ENCODE results near the gene ANKRD28. TPM values are rescaled to one million over a fixed set of nuclear protein-coding genes. Genes with fewer than 3 reads are reported as not detected.
A peak's percentile ranks its signal among the peaks of the same experiment; 100 is the strongest.
"Not testable (repeated sequence)": the region's sequence is repeated elsewhere in the genome, so short reads cannot be mapped to it uniquely, and the experiment has no call there.

ANKRD28 gene
- total and polyA plus RNA-seq, 9 of the 15 experiments (the other 6 are each of a cell fraction or from before 2014, with no cell fraction given) = 11.7 to 66.0 (median 36.7) TPM

DNA sequence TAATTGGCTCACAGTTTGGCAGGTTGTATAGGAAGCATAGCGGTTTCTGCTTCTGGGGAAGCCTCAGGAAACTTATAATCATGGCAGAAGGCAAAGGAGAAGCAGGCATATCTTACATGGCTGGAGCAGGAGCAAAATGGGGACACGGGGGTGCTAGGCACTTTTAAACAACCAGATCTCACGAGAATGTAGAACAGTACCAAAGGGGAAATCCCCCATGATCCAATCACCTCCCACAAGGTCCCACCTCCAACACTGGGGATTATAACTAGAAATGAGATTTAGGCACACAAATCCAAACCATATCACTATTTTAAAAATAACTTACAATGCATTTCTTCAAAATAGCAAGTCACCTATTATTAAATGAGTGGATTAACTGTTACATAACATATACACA, 47.1 kb upstream of the ANKRD28 start:
- Histone ChIP-seq H3K9ac (ENCODE audit: insufficient read depth in 1 of 2, low read depth in 2 of 2, low read length in 2 of 2) (no peak overlapping the region), H3K4me3 (no peak overlapping the region), H3K27ac (ENCODE audit: extremely low read depth, low read depth, low read length) (no peak overlapping the region), H3K4me2 (ENCODE audit: insufficient read depth, low read length) (no peak overlapping the region), H3K4me1 (replicated peaks in 1 of 2; ENCODE audit: control insufficient read depth in 2 of 2, insufficient read depth in 2 of 2, low read length in 2 of 2) (no peaks in the 10 kb centered on the region), H3K27me3 (ENCODE audit: control insufficient read depth in 2 of 2, insufficient read depth in 2 of 2, low read length in 2 of 2) (no peaks in the 10 kb centered on the region), H3K9me1 (ENCODE audit: control insufficient read depth, insufficient read depth, low read length) (no peaks in the 10 kb centered on the region), H3K36me3 (ENCODE audit: control insufficient read depth, insufficient read depth, low read length) (no peaks in the 10 kb centered on the region; the same call in 2 of the 3 replicates), H4K20me1 (replicated peaks; ENCODE audit: control insufficient read depth, insufficient read depth, low read length) (peaks cover 7% of the 10 kb centered on the region; the same call in 1 of the 2 replicates), H2AFZ (ENCODE audit: low read depth, low read length) (no peak overlapping the region), H3K79me2 (ENCODE audit: control insufficient read depth, insufficient read depth, low read length) (peaks cover 93% of the 10 kb centered on the region), H3K9me3 (replicated peaks; ENCODE audit: control insufficient read depth, insufficient read depth, low read depth, low read length) (no peaks in the 10 kb centered on the region; the same call in 1 of the 2 replicates)
- ChIA-PET POLR2A (interaction anchor here (0.7 kb wide), 1 partner anchor 52 kb away, joined by 3 read pairs; no protein-coding TSS in a partner anchor), CTCF (ENCODE audit: low intra/inter-chr PET ratio) (no interaction called here)
- ATAC-seq (no peak), DNase-seq (ENCODE audit: extremely low read depth in 1 of 4, low spot score in 3 of 4) (no peak), FAIRE-seq (no peak)
- in situ Hi-C loops (cut with MboI) = no loop called here
- WGBS (ENCODE audit: insufficient coverage, low coverage, missing lambda C conversion rate) = 60% methylated on average over 3 of the region's 3 CpGs
- no TSS peak for BruUV-seq (replicated peaks)
- intact Hi-C loops (cut with micrococcal nuclease) = no loop called here
- TF ChIP-seq ZNF316 (IDR thresholded peaks at IDR 0.05) (peak; percentile 43), ZNF57 (CRISPR knock-in tag; IDR thresholded peaks at IDR 0.05) (no peak), ZNF785 (CRISPR knock-in tag; IDR thresholded peaks at IDR 0.05) (no peak)

DNA sequence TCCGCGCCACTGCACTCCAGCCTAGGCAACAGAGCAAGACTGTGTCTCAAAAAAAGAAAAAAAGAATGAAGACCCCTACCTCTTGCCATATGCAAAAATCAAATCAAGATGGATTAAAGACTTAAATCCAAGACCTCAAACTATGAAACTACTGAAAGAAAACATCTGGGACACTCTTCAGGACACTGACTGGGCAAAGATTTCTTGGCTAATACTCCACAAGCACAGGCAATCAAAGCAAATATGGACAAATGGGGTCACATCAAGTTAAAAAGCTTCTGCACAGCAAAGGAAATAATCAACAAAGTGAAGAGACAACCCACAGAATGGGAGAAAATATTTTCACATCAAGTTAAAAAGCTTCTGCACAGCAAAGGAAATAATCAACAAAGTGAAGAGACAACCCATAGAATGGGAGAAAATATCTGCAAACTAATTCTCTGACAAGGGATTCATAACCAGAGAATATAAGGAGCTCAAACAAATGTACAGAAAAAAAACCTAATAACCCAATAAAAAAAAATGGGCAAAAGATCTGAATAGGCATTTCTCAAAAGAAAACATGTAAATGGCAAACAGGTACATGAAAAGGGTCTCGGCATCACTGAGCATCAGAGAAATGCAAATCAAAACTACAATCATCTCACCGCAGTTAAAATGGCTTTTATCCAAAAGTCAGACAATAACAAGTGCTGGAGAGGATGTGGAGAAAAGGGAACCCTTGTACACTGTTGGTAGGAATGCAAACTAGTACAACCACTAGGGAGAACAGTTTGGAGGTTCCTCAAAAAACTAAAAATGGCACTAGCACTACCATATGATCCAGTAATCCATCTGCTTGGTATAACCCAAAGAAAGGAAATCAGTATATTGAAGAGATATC, 43.6 kb upstream of the ANKRD28 start:
- H3K9me1 ChIP-seq (ENCODE audit: control insufficient read depth, insufficient read depth, low read length); intact Hi-C loops (cut with micrococcal nuclease); H3K9me3 ChIP-seq (replicated peaks; ENCODE audit: control insufficient read depth, insufficient read depth, low read depth, low read length); BruUV-seq (replicated peaks); H2AFZ ChIP-seq (ENCODE audit: low read depth, low read length); H3K9ac ChIP-seq (ENCODE audit: insufficient read depth in 1 of 2, low read depth in 2 of 2, low read length in 2 of 2); H3K36me3 ChIP-seq (ENCODE audit: control insufficient read depth, insufficient read depth, low read length); CTCF ChIA-PET (ENCODE audit: low intra/inter-chr PET ratio); ATAC-seq; H4K20me1 ChIP-seq (replicated peaks; ENCODE audit: control insufficient read depth, insufficient read depth, low read length); H3K4me2 ChIP-seq (ENCODE audit: insufficient read depth, low read length); in situ Hi-C loops (cut with MboI); DNase-seq (ENCODE audit: extremely low read depth in 1 of 4, low spot score in 3 of 4); H3K27me3 ChIP-seq (ENCODE audit: control insufficient read depth in 2 of 2, insufficient read depth in 2 of 2, low read length in 2 of 2); H3K4me1 ChIP-seq (replicated peaks in 1 of 2; ENCODE audit: control insufficient read depth in 2 of 2, insufficient read depth in 2 of 2, low read length in 2 of 2); FAIRE-seq; H3K27ac ChIP-seq (ENCODE audit: extremely low read depth, low read depth, low read length); H3K4me3 ChIP-seq: not testable (repeated sequence)
- peaks cover 93% of the 10 kb centered on the region for H3K79me2 ChIP-seq (ENCODE audit: control insufficient read depth, insufficient read depth, low read length)
- 96% methylated on average over 4 of the region's 4 CpGs for WGBS (ENCODE audit: insufficient coverage, low coverage, missing lambda C conversion rate)
- POLR2A ChIA-PET = interaction anchor here (0.8 to 1.4 kb wide), 2 partner anchors 10 to 18 kb away, joined by 3 read pairs; no protein-coding TSS in a partner anchor
- TF ChIP-seq, protein P1, sequence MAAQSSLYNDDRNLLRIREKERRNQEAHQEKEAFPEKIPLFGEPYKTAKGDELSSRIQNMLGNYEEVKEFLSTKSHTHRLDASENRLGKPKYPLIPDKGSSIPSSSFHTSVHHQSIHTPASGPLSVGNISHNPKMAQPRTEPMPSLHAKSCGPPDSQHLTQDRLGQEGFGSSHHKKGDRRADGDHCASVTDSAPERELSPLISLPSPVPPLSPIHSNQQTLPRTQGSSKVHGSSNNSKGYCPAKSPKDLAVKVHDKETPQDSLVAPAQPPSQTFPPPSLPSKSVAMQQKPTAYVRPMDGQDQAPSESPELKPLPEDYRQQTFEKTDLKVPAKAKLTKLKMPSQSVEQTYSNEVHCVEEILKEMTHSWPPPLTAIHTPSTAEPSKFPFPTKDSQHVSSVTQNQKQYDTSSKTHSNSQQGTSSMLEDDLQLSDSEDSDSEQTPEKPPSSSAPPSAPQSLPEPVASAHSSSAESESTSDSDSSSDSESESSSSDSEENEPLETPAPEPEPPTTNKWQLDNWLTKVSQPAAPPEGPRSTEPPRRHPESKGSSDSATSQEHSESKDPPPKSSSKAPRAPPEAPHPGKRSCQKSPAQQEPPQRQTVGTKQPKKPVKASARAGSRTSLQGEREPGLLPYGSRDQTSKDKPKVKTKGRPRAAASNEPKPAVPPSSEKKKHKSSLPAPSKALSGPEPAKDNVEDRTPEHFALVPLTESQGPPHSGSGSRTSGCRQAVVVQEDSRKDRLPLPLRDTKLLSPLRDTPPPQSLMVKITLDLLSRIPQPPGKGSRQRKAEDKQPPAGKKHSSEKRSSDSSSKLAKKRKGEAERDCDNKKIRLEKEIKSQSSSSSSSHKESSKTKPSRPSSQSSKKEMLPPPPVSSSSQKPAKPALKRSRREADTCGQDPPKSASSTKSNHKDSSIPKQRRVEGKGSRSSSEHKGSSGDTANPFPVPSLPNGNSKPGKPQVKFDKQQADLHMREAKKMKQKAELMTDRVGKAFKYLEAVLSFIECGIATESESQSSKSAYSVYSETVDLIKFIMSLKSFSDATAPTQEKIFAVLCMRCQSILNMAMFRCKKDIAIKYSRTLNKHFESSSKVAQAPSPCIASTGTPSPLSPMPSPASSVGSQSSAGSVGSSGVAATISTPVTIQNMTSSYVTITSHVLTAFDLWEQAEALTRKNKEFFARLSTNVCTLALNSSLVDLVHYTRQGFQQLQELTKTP (IDR thresholded peaks at IDR 0.05; ENCODE audit: low read depth in 1 of 2, partially characterized antibody in 2 of 2) = peak in 1 of 2 experiments; percentile 96
- TF ChIP-seq ZNF184 (CRISPR knock-in tag; IDR thresholded peaks at IDR 0.05) = peak; percentile 76
- TF ChIP-seq RBM25 (IDR thresholded peaks at IDR 0.05; ENCODE audit: low read depth, low read length, severe bottlenecking) = peak; percentile 6

Measured in K562 (cell line).